K562 (cell line): ENCODE results near the gene PPP1CA. TPM values are rescaled to one million over a fixed set of nuclear protein-coding genes. Genes with fewer than 3 reads are reported as not detected.

ENCODE experiments used
- ARID1B ChIP-seq: fragments of 450-650 bp; IDR thresholded peaks from 2 replicates; pipeline ENCODE4 v1.6.1; 2016; ENCODE audit warnings: antibody characterized with exemption, mild to moderate bottlenecking, inconsistent platforms
- CREM ChIP-seq: IDR thresholded peaks from 2 replicates; pipeline ENCODE4 v1.6.1; 2014; ENCODE audit warnings: antibody characterized with exemption, low read depth
- FOXO4 ChIP-seq: fragments of 450-650 bp; formaldehyde crosslinking; IDR thresholded peaks from 2 replicates; pipeline ENCODE4 v1.4.0; 2020; ENCODE audit warnings: mild to moderate bottlenecking, moderate library complexity
- HDGF ChIP-seq: fragments of 450-650 bp; IDR thresholded peaks from 2 replicates; pipeline ENCODE4 v1.6.1; 2016
- KDM5B ChIP-seq: fragments of 200-600 bp; sonication (generic); IDR thresholded peaks from 2 replicates; pipeline ENCODE4 v1.6.1; 2012; ENCODE audit warnings: low read depth, mild to moderate bottlenecking, moderate library complexity, low read length, control low read depth, inconsistent platforms; ENCODE audit not compliant: insufficient replicate concordance
- KLF16 ChIP-seq: IDR thresholded peaks from 2 replicates; pipeline ENCODE4 v1.6.1; 2016; ENCODE audit warnings: antibody characterized with exemption
- NKRF ChIP-seq: fragments of 450-650 bp; IDR thresholded peaks from 2 replicates; pipeline ENCODE4 v1.6.1; 2016; ENCODE audit warnings: borderline replicate concordance
- POLR2AphosphoS5 ChIP-seq: IDR thresholded peaks from 2 replicates; pipeline ENCODE4 v1.6.1; 2011; ENCODE audit warnings: mild to moderate bottlenecking, low read depth, low read length, moderate library complexity; ENCODE audit not compliant: control insufficient read depth, insufficient read depth
- SAP30 ChIP-seq: fragments of 200-600 bp; sonication (generic); IDR thresholded peaks from 2 replicates; pipeline ENCODE4 v1.6.1; 2012; ENCODE audit warnings: borderline replicate concordance, low read depth, mild to moderate bottlenecking, moderate library complexity, low read length, control low read depth, inconsistent platforms; ENCODE audit not compliant: insufficient read depth, poor library complexity, severe bottlenecking
- SMARCA4 ChIP-seq: fragments of 450-650 bp; IDR thresholded peaks from 2 replicates; pipeline ENCODE4 v1.6.1; 2016
- SRF ChIP-seq, 2 experiments: fragments of 250-450, 450-650 bp in 1 of 2; sonication (Bioruptor Pico) in 1 of 2; sonication (generic) in 1 of 2; formaldehyde crosslinking; IDR thresholded peaks; 2 replicates each; pipeline versions ENCODE4 v1.5.0 to v1.5.1; 2020 to 2022; ENCODE audit warnings: mild to moderate bottlenecking in 1 of 2, missing genetic modification reagents in 1 of 2
- TEAD1 ChIP-seq, 2 experiments: fragments of 450-650 bp in 1 of 2; sonication (generic) in 1 of 2; formaldehyde crosslinking; IDR thresholded peaks; 2 replicates each; pipeline versions ENCODE4 v1.4.0 to v1.8.0; 2020 to 2022; ENCODE audit warnings: mild to moderate bottlenecking in 2 of 2, missing genetic modification reagents in 1 of 2
- U2AF2 ChIP-seq: fragments of 200-400 bp; formaldehyde crosslinking; optimal IDR thresholded peaks from 2 replicates; pipeline ENCODE3; 2017; ENCODE audit warnings: low read depth, mild to moderate bottlenecking, low read length
- XRCC5 ChIP-seq: fragments of 200-400 bp; formaldehyde crosslinking; IDR thresholded peaks from 2 replicates; pipeline ENCODE4 v1.6.1; 2017; ENCODE audit warnings: low read depth, mild to moderate bottlenecking, low read length
- ZBTB26 ChIP-seq: fragments of 450-650 bp; formaldehyde crosslinking; IDR thresholded peaks from 2 replicates; pipeline ENCODE4 v1.4.0; 2022; ENCODE audit warnings: missing genetic modification characterization
- ZNF224 ChIP-seq: sonication (generic); formaldehyde crosslinking; IDR thresholded peaks from 2 replicates; pipeline ENCODE4 v1.8.0; 2022; ENCODE audit warnings: mild to moderate bottlenecking, missing genetic modification reagents
- ZNF408 ChIP-seq: fragments of 250-450 bp; sonication (Bioruptor Pico); IDR thresholded peaks from 2 replicates; pipeline ENCODE4 v1.4.0; 2020; ENCODE audit warnings: low read depth, mild to moderate bottlenecking, moderate library complexity
- ZNF668 ChIP-seq: fragments of 250-450 bp; sonication (Bioruptor Pico); IDR thresholded peaks from 2 replicates; pipeline ENCODE4 v1.8.0; 2022; ENCODE audit warnings: mild to moderate bottlenecking, inconsistent platforms
- ZNF766 ChIP-seq: fragments of 200-800 bp; sonication (Bioruptor generic); conservative IDR thresholded peaks from 2 replicates; pipeline ENCODE4 v1.6.1; 2016; ENCODE audit warnings: missing genetic modification characterization, missing compliant biosample characterization
- ZNF830 ChIP-seq: fragments of 250-450 bp; sonication (Bioruptor Pico); IDR thresholded peaks from 2 replicates; pipeline ENCODE4 v1.5.0; 2021; ENCODE audit warnings: mild to moderate bottlenecking
- polyA plus RNA-seq, 8 experiments: library from polyadenylated mRNA; depleted of rRNA in 4 of 8; stranded (reverse) in 5 of 8; unstranded in 3 of 8; fragments of >200 nt; fragmentation: Nextera tagmentation in 2 of 8; fragmentation: Illumina TruSeq in 1 of 8; extraction: Ambion mirVana in 2 of 8; extraction: Trizol in 1 of 8; gene quantifications; 2 replicates each; pipeline versions ENCODE4 v1.2.1 to v1.2.3, GENCODE V29; 2011 to 2014; ENCODE audit warnings: inconsistent platforms in 1 of 8, missing spikeins in 1 of 8
- total RNA-seq, 7 experiments: library from RNA; depleted of rRNA in 6 of 7; stranded (reverse); fragments of >200 nt in 6 of 7; fragmentation: Illumina TruSeq in 2 of 7; extraction: Trizol in 2 of 7; gene quantifications; 2 replicates each; pipeline versions ENCODE4 v1.2.1 to v1.2.3, GENCODE V29; 2011 to 2021; ENCODE audit warnings: low replicate concordance in 1 of 7

The PPP1CA gene
- total and polyA plus RNA-seq, 9 of the 15 experiments (the other 6 are each of a cell fraction or from before 2014, with no cell fraction given), result 18.2 to 242 (median 188) TPM

GRCh38 chr11:67352546-67353316, 48.9 kb downstream of the PPP1CA start (continued):
- TF ChIP-seq NKRF, result no peak
- no peak; the same call in 1 of the 2 replicates for TF ChIP-seq ZBTB26 (CRISPR knock-in tag)
- no peak for TF ChIP-seq U2AF2
- TF ChIP-seq ZNF224 (CRISPR knock-in tag), result no peak
- TF ChIP-seq ZNF766, result no peak
- no peak for TF ChIP-seq CREM
- TF ChIP-seq POLR2AphosphoS5, result no peak
- TF ChIP-seq KLF16, result no peak
- 0 out of 2 replicates have a peak, but pooled peaks have one; percentile 62 for TF ChIP-seq FOXO4 (CRISPR knock-in tag)
- peak; percentile 49 for TF ChIP-seq KDM5B
- no peak for TF ChIP-seq ZNF408 (CRISPR knock-in tag)
- no peak for TF ChIP-seq ZNF668
- TF ChIP-seq HDGF, result 0 out of 2 replicates have a peak, but pooled peaks have one; percentile 44
- peak; percentile 6; the same call in 1 of the 2 replicates for TF ChIP-seq ARID1B
- no peak for TF ChIP-seq SMARCA4
- no peak for TF ChIP-seq SRF (CRISPR knock-in tag; IDR thresholded peaks at IDR 0.05)
- TF ChIP-seq XRCC5, result no peak
- TF ChIP-seq TEAD1 (CRISPR knock-in tag; IDR thresholded peaks at IDR 0.05), result 0 out of 4 replicates have a peak, but pooled peaks of 1 of the 2 experiments have one; percentile 49
- TF ChIP-seq ZNF830, result 0 out of 2 replicates have a peak, but pooled peaks have one; percentile 74
- TF ChIP-seq SAP30, result peak; percentile 52
